ENCODE measurements around the gene SH3BP2.

The SH3BP2 gene

GRCh38 chr4:2792396-2792710 is 532 bp upstream of the SH3BP2 start:
- DNase-seq = no peak

GRCh38 chr4:2793586-2794485 is 951 bp downstream of the SH3BP2 start:
- DNase-seq = peak; percentile 36

- peak; percentile 65 for DNase-seq
Measured at GRCh38 chr4:2794486-2795299, 1.8 kb downstream of the SH3BP2 start.

GRCh38 chr4:2795300-2795892 is 2.5 kb downstream of the SH3BP2 start:
- DNase-seq = no peak

GRCh38 chr4:2795893-2796848 is 3.3 kb downstream of the SH3BP2 start:
- peak; percentile 23 for DNase-seq

GRCh38 chr4:2796849-2797544 is 4.1 kb downstream of the SH3BP2 start:
- no peak for DNase-seq

GRCh38 chr4:2797545-2798305 is 4.8 kb downstream of the SH3BP2 start:
- DNase-seq = no peak

GRCh38 chr4:2798399-2799223 is 5.7 kb downstream of the SH3BP2 start:
- DNase-seq = no peak

- no peak for DNase-seq
Measured at GRCh38 chr4:2799224-2799911, 6.5 kb downstream of the SH3BP2 start.

GRCh38 chr4:2799971-2800690 is 7.2 kb downstream of the SH3BP2 start:
- DNase-seq = no peak

- DNase-seq = peak; percentile 48
Measured at GRCh38 chr4:2800691-2801596, 8.1 kb downstream of the SH3BP2 start.

GRCh38 chr4:2802618-2803531 is 10.0 kb downstream of the SH3BP2 start:
- no peak for DNase-seq

GRCh38 chr4:2803624-2804448 is 11.0 kb downstream of the SH3BP2 start:
- no peak for DNase-seq

GRCh38 chr4:2804449-2804972 is 11.6 kb downstream of the SH3BP2 start:
- DNase-seq = no peak

- no peak for DNase-seq
Measured at GRCh38 chr4:2804973-2805501, 12.2 kb downstream of the SH3BP2 start.
